Natural killer cell treated with Interleukin-12 subunit alpha and Interleukin-12 subunit beta and Interleukin-15 and Interleukin-18, amount 100 ng/mL, for 72 hours (primary cell): ENCODE measurements around the gene BAIAP2. TPM values are rescaled to one million over a fixed set of nuclear protein-coding genes. Genes with fewer than 3 reads are reported as not detected.
A peak's percentile ranks its signal among the peaks of the same experiment; 100 is the strongest.
"Not testable (repeated sequence)": the region's sequence is repeated elsewhere in the genome, so short reads cannot be mapped to it uniquely, and the experiment has no call there.

Experiments used
- ATAC-seq, 2 donors: fragments of 150-1000 bp; cut with Tn5 transposase in 1 of 2; sonication (Bioruptor Pico), chemical (Tn5 transposase) in 1 of 2; 2 replicates each; pipeline ENCODE4 v1.10.0; 2021
- DNase-seq: peaks from one replicate; pipeline ENCODE4 v3.0.0; 2022; ENCODE audit warnings: low spot score
- H3K27ac Mint-ChIP-seq, 2 donors: 1 replicate in 1 of 2; 2 replicates in 1 of 2; pipeline ENCODE4 v1.8.0; 2022; ENCODE audit warnings: mixed read lengths in 2 of 2, mild to moderate bottlenecking in 1 of 2, moderate library complexity in 1 of 2
- H3K27me3 Mint-ChIP-seq, 2 donors: 1 replicate in 1 of 2; 2 replicates in 1 of 2; pipeline ENCODE4 v1.8.0; 2022; ENCODE audit warnings: mixed read lengths in 2 of 2
- H3K36me3 Mint-ChIP-seq: one replicate; pipeline ENCODE4 v1.8.0; 2022; ENCODE audit warnings: mixed read lengths
- H3K4me1 Mint-ChIP-seq, 2 donors: 1 replicate in 1 of 2; 2 replicates in 1 of 2; pipeline ENCODE4 v1.8.0; 2022; ENCODE audit warnings: low read depth in 2 of 2, mixed read lengths in 2 of 2, mild to moderate bottlenecking in 1 of 2
- H3K4me3 Mint-ChIP-seq: one replicate; pipeline ENCODE4 v1.8.0; 2022; ENCODE audit warnings: mixed read lengths
- H3K9me3 Mint-ChIP-seq: 2 replicates; pipeline ENCODE4 v1.8.0; 2022; ENCODE audit warnings: mixed read lengths
- total RNA-seq, 2 donors: library from RNA; stranded (reverse); gene quantifications; one replicate each; pipeline ENCODE4 v1.2.3, GENCODE V29; 2022

Gene BAIAP2
- total RNA-seq, 2 donors from 2014 or later: 7.3 to 9.6 TPM

- H3K36me3 Mint-ChIP-seq: peaks cover 7% of the 10 kb centered on the region
- peaks cover 6% of the 10 kb centered on the region in 2 donors for H3K4me1 Mint-ChIP-seq
- no peak overlapping the region for H3K4me3 Mint-ChIP-seq
- peaks cover 7 to 8% of the 10 kb centered on the region in 2 donors for H3K27me3 Mint-ChIP-seq
- H3K27ac Mint-ChIP-seq: no peak overlapping the region
- H3K9me3 Mint-ChIP-seq: peaks cover 5% of the 10 kb centered on the region
- DNase-seq: no peak
- ATAC-seq: no peak
Observed at GRCh38 chr17:81009136-81009535, 25.8 kb upstream of the BAIAP2 start.

- Mint-ChIP-seq H3K4me3 (no peak overlapping the region), H3K9me3 (peaks cover 5% of the 10 kb centered on the region), H3K27ac (no peak overlapping the region), H3K4me1 (no peaks in the 10 kb centered on the region), H3K36me3 (peaks cover 13% of the 10 kb centered on the region), H3K27me3 (peaks cover 0 to 4% of the 10 kb centered on the region in 2 donors)
- ATAC-seq: no peak
- no peak for DNase-seq
Observed at GRCh38 chr17:81010935-81011334, 24.0 kb upstream of the BAIAP2 start.

GRCh38 chr17:81011951-81012350, 23.0 kb upstream of the BAIAP2 start:
- H3K9me3 Mint-ChIP-seq: peaks cover 5% of the 10 kb centered on the region
- H3K36me3 Mint-ChIP-seq: peaks cover 13% of the 10 kb centered on the region
- peaks cover 2 to 6% of the 10 kb centered on the region in 2 donors for H3K4me1 Mint-ChIP-seq
- peaks cover 0 to under 1% of the 10 kb centered on the region in 2 donors for H3K27me3 Mint-ChIP-seq
- H3K27ac Mint-ChIP-seq: no peak overlapping the region
- H3K4me3 Mint-ChIP-seq: no peak overlapping the region
- DNase-seq (no peak), ATAC-seq (no peak)

- no peaks in the 10 kb centered on the region for H3K27me3 Mint-ChIP-seq
- peaks cover 13% of the 10 kb centered on the region for H3K36me3 Mint-ChIP-seq
- H3K27ac Mint-ChIP-seq: no peak overlapping the region
- peaks cover 5% of the 10 kb centered on the region for H3K9me3 Mint-ChIP-seq
- DNase-seq: no peak
- H3K4me1 Mint-ChIP-seq: peaks cover 5 to 10% of the 10 kb centered on the region in 2 donors
- no peak for ATAC-seq
- H3K4me3 Mint-ChIP-seq: no peak overlapping the region
Observed at GRCh38 chr17:81012574-81013447, 22.1 kb upstream of the BAIAP2 start.

- peaks cover 13% of the 10 kb centered on the region for H3K36me3 Mint-ChIP-seq
Observed at GRCh38 chr17:81013642-81014041, 21.3 kb upstream of the BAIAP2 start.

GRCh38 chr17:81015136-81015535, 19.8 kb upstream of the BAIAP2 start:
- no peak for ATAC-seq

More at GRCh38 chr17:81013642-81014041, 21.3 kb upstream of the BAIAP2 start:
- peaks cover 13 to 18% of the 10 kb centered on the region in 2 donors for H3K4me1 Mint-ChIP-seq
- peaks cover 5% of the 10 kb centered on the region for H3K9me3 Mint-ChIP-seq
- H3K27ac Mint-ChIP-seq: no peak overlapping the region
- DNase-seq (no peak), ATAC-seq (no peak)
- H3K4me3 Mint-ChIP-seq: no peak overlapping the region
- no peaks in the 10 kb centered on the region for H3K27me3 Mint-ChIP-seq

GRCh38 chr17:81016575-81016974, 18.4 kb upstream of the BAIAP2 start:
- Mint-ChIP-seq H3K27ac (peak overlapping the region; percentile 18 to 54), H3K27me3 (no peaks in the 10 kb centered on the region), H3K4me3 (no peak overlapping the region), H3K36me3 (peaks cover 6% of the 10 kb centered on the region), H3K4me1 (peaks cover 14 to 31% of the 10 kb centered on the region in 2 donors), H3K9me3 (no peaks in the 10 kb centered on the region)
- no peak for ATAC-seq
- no peak for DNase-seq

More at GRCh38 chr17:81015136-81015535, 19.8 kb upstream of the BAIAP2 start:
- DNase-seq: no peak
- peaks cover 5% of the 10 kb centered on the region for H3K9me3 Mint-ChIP-seq
- H3K36me3 Mint-ChIP-seq: peaks cover 13% of the 10 kb centered on the region
- H3K4me1 Mint-ChIP-seq: peaks cover 14 to 31% of the 10 kb centered on the region in 2 donors
- no peaks in the 10 kb centered on the region for H3K27me3 Mint-ChIP-seq
- peak overlapping the region in 1 of 2 donors; percentile 19 for H3K27ac Mint-ChIP-seq
- no peak overlapping the region for H3K4me3 Mint-ChIP-seq

GRCh38 chr17:81017330-81017729, 17.6 kb upstream of the BAIAP2 start:
- not testable (repeated sequence) for H3K9me3 Mint-ChIP-seq, ATAC-seq, H3K36me3 Mint-ChIP-seq, H3K27me3 Mint-ChIP-seq
- Mint-ChIP-seq H3K4me3 (peak overlapping the region; percentile 86), H3K4me1 (peaks cover 14 to 31% of the 10 kb centered on the region in 2 donors), H3K27ac (peak overlapping the region; percentile 89 to 90)
- DNase-seq: peak; percentile 5

GRCh38 chr17:81018044-81018802, 16.7 kb upstream of the BAIAP2 start:
- peak overlapping the region; percentile 89 to 90 for H3K27ac Mint-ChIP-seq
- peaks cover 14 to 31% of the 10 kb centered on the region in 2 donors for H3K4me1 Mint-ChIP-seq
- ATAC-seq (peak; percentile 80 to 85), DNase-seq (peak; percentile 61)
- no peaks in the 10 kb centered on the region for H3K9me3 Mint-ChIP-seq
- no peaks in the 10 kb centered on the region for H3K27me3 Mint-ChIP-seq
- H3K4me3 Mint-ChIP-seq: peak overlapping the region; percentile 86
- peaks cover 6% of the 10 kb centered on the region for H3K36me3 Mint-ChIP-seq

GRCh38 chr17:81019563-81020442, 15.1 kb upstream of the BAIAP2 start:
- H3K4me1 Mint-ChIP-seq: peaks cover 18 to 36% of the 10 kb centered on the region in 2 donors
- no peak overlapping the region for H3K4me3 Mint-ChIP-seq
- peaks cover 6% of the 10 kb centered on the region for H3K36me3 Mint-ChIP-seq
- H3K27ac Mint-ChIP-seq: peak overlapping the region in 1 of 2 donors; percentile 90
- no peaks in the 10 kb centered on the region for H3K9me3 Mint-ChIP-seq
- ATAC-seq (no peak), DNase-seq (peak; percentile 49)
- H3K27me3 Mint-ChIP-seq: no peaks in the 10 kb centered on the region

- H3K27ac Mint-ChIP-seq: no peak overlapping the region
- H3K9me3 Mint-ChIP-seq: no peaks in the 10 kb centered on the region
- ATAC-seq (no peak), DNase-seq (peak; percentile 2)
- H3K4me1 Mint-ChIP-seq: peaks cover 18 to 36% of the 10 kb centered on the region in 2 donors
- H3K36me3 Mint-ChIP-seq: peaks cover 4% of the 10 kb centered on the region
- H3K4me3 Mint-ChIP-seq: no peak overlapping the region
- H3K27me3 Mint-ChIP-seq: no peaks in the 10 kb centered on the region
Observed at GRCh38 chr17:81020443-81020766, 14.5 kb upstream of the BAIAP2 start.

GRCh38 chr17:81020767-81021497, 14.0 kb upstream of the BAIAP2 start:
- ATAC-seq (no peak), DNase-seq (peak; percentile 26)
- no peak overlapping the region for H3K27ac Mint-ChIP-seq
- H3K4me1 Mint-ChIP-seq: peaks cover 18 to 36% of the 10 kb centered on the region in 2 donors
- no peaks in the 10 kb centered on the region for H3K36me3 Mint-ChIP-seq
- H3K4me3 Mint-ChIP-seq: no peak overlapping the region
- H3K27me3 Mint-ChIP-seq: no peaks in the 10 kb centered on the region
- no peaks in the 10 kb centered on the region for H3K9me3 Mint-ChIP-seq
